ENCODE measurements around the gene PTGES. TPM values are rescaled to one million over a fixed set of nuclear protein-coding genes. Genes with fewer than 3 reads are reported as not detected.
"Not testable (repeated sequence)": the region's sequence is repeated elsewhere in the genome, so short reads cannot be mapped to it uniquely, and the experiment has no call there.

The PTGES gene
- 0.69 and 1.2 TPM in 2 replicates for total RNA-seq (2014; rRNA removed; shearing (Covaris generic))

- Histone ChIP-seq H3K4me3 (ENCODE audit: insufficient read depth, low read depth, low read length) (no peak within 1 kb of the TSS), H3K27me3 (ENCODE audit: control insufficient read depth, insufficient read depth, low read length) (no peaks in the 10 kb centered on the region), H3K36me3 (replicated peaks; ENCODE audit: control insufficient read depth, insufficient read depth, low read length) (no peaks in the 10 kb centered on the region)
- DNase-seq: peak; percentile 90
These were observed at the start of gene PTGES for GRCh38 chr9:129752900-129753729. PTGES (minus strand) TSS chr9:129753042; CDS start chr9:129753012, 30 bp downstream.

DNA sequence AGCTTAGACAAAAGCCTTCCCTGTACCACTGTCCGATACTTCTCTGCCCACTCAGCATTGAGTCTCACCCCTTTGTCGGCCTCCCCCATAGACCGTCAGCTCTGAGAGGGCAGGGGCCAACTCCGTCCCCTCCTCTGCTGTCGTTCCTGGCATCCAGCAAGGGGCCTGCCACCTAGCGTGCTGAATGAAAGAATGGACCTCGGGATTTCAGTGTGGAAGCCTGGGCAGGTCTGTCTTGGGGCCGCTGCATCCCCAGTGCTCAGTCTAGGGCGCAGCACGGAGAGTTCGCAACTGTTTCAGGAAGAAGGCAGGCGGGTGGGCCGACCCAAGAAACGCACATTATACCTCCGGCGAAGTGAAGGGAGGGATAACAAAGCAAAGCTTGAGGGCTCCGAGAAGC lies 48.7 kb upstream of the PTGES start:
- DNase-seq: no peak
- Histone ChIP-seq H3K4me3 (ENCODE audit: insufficient read depth, low read depth, low read length) (no peak overlapping the region), H3K36me3 (replicated peaks; ENCODE audit: control insufficient read depth, insufficient read depth, low read length) (peaks cover 3% of the 10 kb centered on the region; the same call in 1 of the 2 replicates), H3K27me3 (ENCODE audit: control insufficient read depth, insufficient read depth, low read length) (0 out of 2 replicates have a peak, but pooled peaks cover 2% of the 10 kb centered on the region)

DNA sequence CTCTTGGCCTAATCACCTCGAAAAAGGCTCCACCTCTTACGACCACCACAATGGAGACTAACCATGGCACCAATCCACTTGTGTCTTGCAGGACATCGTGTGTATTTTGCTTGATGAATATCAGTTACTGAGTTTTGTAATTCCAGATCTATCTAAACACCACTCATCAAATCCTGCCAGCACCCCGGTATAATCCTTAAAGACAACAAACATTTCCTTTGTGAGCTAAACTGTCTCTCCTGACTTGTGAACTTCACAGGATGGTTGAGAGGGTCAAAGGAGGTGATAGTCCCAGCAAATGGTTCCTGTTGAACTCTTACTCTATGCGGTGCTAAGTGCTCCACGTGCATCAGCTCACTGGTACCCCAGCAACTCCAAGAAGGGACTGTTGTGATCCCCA lies 46.1 kb upstream of the PTGES start:
- H3K4me3 ChIP-seq (ENCODE audit: insufficient read depth, low read depth, low read length): no peak overlapping the region
- no peak for DNase-seq
- no peaks in the 10 kb centered on the region for H3K36me3 ChIP-seq (replicated peaks; ENCODE audit: control insufficient read depth, insufficient read depth, low read length)
- H3K27me3 ChIP-seq (ENCODE audit: control insufficient read depth, insufficient read depth, low read length): 0 out of 2 replicates have a peak, but pooled peaks cover 2% of the 10 kb centered on the region

DNA sequence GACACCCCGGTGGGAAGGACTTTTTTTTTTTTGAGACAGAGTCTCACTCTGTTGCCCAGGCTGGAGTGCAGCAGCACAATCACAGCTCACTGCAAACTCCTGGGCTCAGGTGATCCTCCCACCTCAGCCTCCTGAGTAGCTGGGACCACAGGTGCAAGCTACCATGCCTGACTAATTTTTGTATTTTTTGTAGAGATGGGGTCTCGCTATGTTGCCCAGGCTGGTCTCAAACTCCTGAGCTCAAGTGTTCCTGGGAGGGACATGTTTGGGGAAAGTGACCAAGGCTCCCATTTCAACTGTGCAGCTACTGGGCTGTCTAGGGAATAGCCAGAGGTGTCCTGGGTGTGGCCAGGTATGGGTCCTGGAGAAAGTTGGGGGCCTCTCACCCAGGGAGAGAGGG lies 43.2 kb upstream of the PTGES start:
- not testable (repeated sequence) for H3K4me3 ChIP-seq (ENCODE audit: insufficient read depth, low read depth, low read length); H3K27me3 ChIP-seq (ENCODE audit: control insufficient read depth, insufficient read depth, low read length); DNase-seq; H3K36me3 ChIP-seq (replicated peaks; ENCODE audit: control insufficient read depth, insufficient read depth, low read length)

DNA sequence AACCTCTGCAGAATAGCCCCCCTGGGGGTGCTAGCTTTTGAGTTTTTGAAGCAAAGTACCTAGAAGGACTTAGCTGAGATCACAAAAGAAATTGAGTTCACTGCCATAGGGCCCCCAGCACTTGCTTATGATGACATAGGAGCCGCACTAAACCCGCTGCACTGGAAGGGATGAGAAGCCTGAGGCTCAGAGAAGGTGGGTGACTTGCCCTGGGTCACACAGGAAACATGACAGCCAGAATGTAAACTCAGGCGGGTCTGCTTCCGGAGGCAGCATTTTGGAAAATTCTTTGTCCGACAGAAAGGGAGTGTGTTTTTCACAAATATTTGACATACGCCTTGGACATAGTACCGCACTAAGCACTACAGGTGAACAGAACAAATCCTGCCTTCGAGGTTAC lies 41.7 kb upstream of the PTGES start:
- H3K36me3 ChIP-seq (replicated peaks; ENCODE audit: control insufficient read depth, insufficient read depth, low read length): no peaks in the 10 kb centered on the region
- no peaks in the 10 kb centered on the region for H3K27me3 ChIP-seq (ENCODE audit: control insufficient read depth, insufficient read depth, low read length)
- no peak for DNase-seq
- H3K4me3 ChIP-seq (ENCODE audit: insufficient read depth, low read depth, low read length): no peak overlapping the region

DNA sequence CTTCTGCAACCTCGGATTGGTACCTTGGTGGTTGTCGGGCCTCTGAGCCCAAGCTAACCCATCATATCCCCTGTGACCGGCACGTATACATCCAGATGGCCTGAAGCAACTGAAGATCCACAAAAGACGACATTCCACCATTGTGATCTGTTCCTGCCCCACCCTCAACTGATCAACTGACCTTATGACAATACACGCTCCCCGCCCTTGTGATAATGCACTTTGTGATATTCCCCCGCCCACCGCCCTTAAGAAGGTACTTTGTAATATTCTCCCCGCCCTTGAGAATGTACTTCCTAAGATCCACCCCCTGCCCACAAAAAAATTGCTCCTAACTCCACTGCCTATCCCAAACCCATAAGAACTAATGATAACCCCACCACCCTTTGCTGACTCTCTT lies 33.6 kb upstream of the PTGES start:
- no peak for DNase-seq
- H3K36me3 ChIP-seq (replicated peaks; ENCODE audit: control insufficient read depth, insufficient read depth, low read length): no peaks in the 10 kb centered on the region
- H3K4me3 ChIP-seq (ENCODE audit: insufficient read depth, low read depth, low read length): no peak overlapping the region
- no peaks in the 10 kb centered on the region; the same call in 1 of the 2 replicates for H3K27me3 ChIP-seq (ENCODE audit: control insufficient read depth, insufficient read depth, low read length)

GRCh38 chr9:129785866-129786265 lies 33.0 kb upstream of the PTGES start:
- no peak for DNase-seq

GRCh38 chr9:129784970-129785369 lies 32.1 kb upstream of the PTGES start:
- not testable (repeated sequence) for H3K36me3 ChIP-seq (replicated peaks; ENCODE audit: control insufficient read depth, insufficient read depth, low read length); H3K4me3 ChIP-seq (ENCODE audit: insufficient read depth, low read depth, low read length); DNase-seq; H3K27me3 ChIP-seq (ENCODE audit: control insufficient read depth, insufficient read depth, low read length)

More at GRCh38 chr9:129785866-129786265, 33.0 kb upstream of the PTGES start:
- H3K27me3 ChIP-seq (ENCODE audit: control insufficient read depth, insufficient read depth, low read length): no peaks in the 10 kb centered on the region; the same call in 1 of the 2 replicates
- no peaks in the 10 kb centered on the region for H3K36me3 ChIP-seq (replicated peaks; ENCODE audit: control insufficient read depth, insufficient read depth, low read length)
- no peak overlapping the region for H3K4me3 ChIP-seq (ENCODE audit: insufficient read depth, low read depth, low read length)

- no peaks in the 10 kb centered on the region; the same call in 1 of the 2 replicates for H3K27me3 ChIP-seq (ENCODE audit: control insufficient read depth, insufficient read depth, low read length)
- no peaks in the 10 kb centered on the region for H3K36me3 ChIP-seq (replicated peaks; ENCODE audit: control insufficient read depth, insufficient read depth, low read length)
- no peak overlapping the region for H3K4me3 ChIP-seq (ENCODE audit: insufficient read depth, low read depth, low read length)
- DNase-seq: peak; percentile 90
These were observed 30.9 kb upstream of the PTGES start for GRCh38 chr9:129783516-129784361.

- no peak for DNase-seq
- no peak overlapping the region for H3K4me3 ChIP-seq (ENCODE audit: insufficient read depth, low read depth, low read length)
- H3K36me3 ChIP-seq (replicated peaks; ENCODE audit: control insufficient read depth, insufficient read depth, low read length): no peaks in the 10 kb centered on the region
- no peaks in the 10 kb centered on the region; the same call in 1 of the 2 replicates for H3K27me3 ChIP-seq (ENCODE audit: control insufficient read depth, insufficient read depth, low read length)
These were observed 29.1 kb upstream of the PTGES start for GRCh38 chr9:129781981-129782380.

- no peaks in the 10 kb centered on the region; the same call in 1 of the 2 replicates for H3K27me3 ChIP-seq (ENCODE audit: control insufficient read depth, insufficient read depth, low read length)
- no peak overlapping the region for H3K4me3 ChIP-seq (ENCODE audit: insufficient read depth, low read depth, low read length)
- no peaks in the 10 kb centered on the region for H3K36me3 ChIP-seq (replicated peaks; ENCODE audit: control insufficient read depth, insufficient read depth, low read length)
- no peak for DNase-seq
These were observed 28.3 kb upstream of the PTGES start for GRCh38 chr9:129781131-129781530.

DNA sequence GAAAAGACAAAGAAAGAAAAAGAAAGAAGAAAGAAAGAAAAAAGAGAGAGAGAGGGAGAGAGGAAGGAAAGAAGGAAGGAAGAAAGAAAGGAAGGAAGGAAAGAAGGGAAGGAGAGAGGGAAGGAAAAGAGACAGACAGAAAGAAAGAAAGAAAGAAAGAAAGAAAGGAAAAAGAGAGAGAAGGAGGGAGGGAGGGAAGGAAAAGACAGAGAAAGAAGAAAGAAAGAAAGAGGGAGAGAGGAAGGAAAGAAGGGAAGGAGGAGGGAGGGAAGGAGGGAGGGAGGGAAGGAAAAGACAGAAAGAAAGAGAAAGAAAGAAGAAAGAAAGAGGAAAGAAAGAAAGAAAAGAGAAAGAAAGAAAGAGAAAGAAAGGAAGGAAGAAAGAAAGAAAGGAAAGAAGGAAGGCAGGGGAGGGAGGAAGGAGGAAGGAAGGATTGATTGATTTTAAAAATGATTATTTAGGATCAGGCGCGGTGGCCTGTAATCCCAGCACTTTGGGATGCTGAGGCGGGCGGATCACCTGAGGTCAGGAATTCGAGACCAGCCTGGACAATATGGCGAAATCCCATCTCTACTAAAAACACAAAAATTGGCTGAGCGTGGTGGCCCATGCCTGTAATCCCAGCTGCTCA lies 26.8 kb upstream of the PTGES start:
- no peak overlapping the region for H3K4me3 ChIP-seq (ENCODE audit: insufficient read depth, low read depth, low read length)

DNA sequence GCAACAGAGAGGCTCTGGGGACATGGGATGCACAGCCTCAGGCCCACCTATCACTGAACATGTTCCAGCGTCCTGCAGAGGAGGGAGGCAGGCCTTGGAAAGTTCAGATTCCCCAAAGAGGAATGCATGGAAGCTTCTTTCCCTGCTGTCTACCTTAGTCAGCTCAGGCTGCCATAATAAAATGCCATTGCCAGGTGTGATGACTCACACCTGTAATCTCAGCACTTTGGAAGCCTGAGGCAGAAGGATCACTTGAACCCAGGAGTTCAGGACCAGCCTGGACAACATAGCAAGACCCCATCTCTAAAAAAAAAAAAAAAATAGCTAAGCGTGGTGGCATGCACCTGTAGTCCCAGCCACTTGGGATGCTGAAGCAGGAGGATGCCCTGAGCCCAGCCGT lies 25.6 kb upstream of the PTGES start:
- no peak for DNase-seq
- H3K27me3 ChIP-seq (ENCODE audit: control insufficient read depth, insufficient read depth, low read length): no peaks in the 10 kb centered on the region
- H3K36me3 ChIP-seq (replicated peaks; ENCODE audit: control insufficient read depth, insufficient read depth, low read length): no peaks in the 10 kb centered on the region

More for the DNA sequence above, 26.8 kb upstream of the PTGES start:
- Histone ChIP-seq H3K27me3 (ENCODE audit: control insufficient read depth, insufficient read depth, low read length) (no peaks in the 10 kb centered on the region), H3K36me3 (replicated peaks; ENCODE audit: control insufficient read depth, insufficient read depth, low read length) (no peaks in the 10 kb centered on the region)
- DNase-seq: no peak

DNA sequence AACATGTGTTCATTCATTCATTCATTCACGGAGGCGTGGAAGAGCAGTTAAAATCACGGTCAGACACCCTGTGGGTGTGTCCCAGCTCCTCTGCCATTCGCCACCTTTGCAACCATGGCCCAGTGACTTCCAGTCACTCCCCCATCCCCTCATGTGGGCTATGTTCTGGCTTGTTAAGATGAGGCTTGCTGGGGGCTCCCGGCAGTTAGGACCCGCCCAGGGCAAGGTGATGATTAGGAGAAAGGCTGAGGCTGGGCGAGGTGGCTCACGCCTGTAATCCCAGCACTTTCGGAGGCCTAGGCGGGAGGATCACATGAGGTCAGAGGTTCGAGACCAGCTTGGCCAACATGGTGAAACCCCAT lies 24.9 kb upstream of the PTGES start:
- no peaks in the 10 kb centered on the region for H3K36me3 ChIP-seq (replicated peaks; ENCODE audit: control insufficient read depth, insufficient read depth, low read length)
- H3K4me3 ChIP-seq (ENCODE audit: insufficient read depth, low read depth, low read length): no peak overlapping the region
- DNase-seq: no peak
- no peaks in the 10 kb centered on the region for H3K27me3 ChIP-seq (ENCODE audit: control insufficient read depth, insufficient read depth, low read length)

More for the DNA sequence above, 25.6 kb upstream of the PTGES start:
- no peak overlapping the region for H3K4me3 ChIP-seq (ENCODE audit: insufficient read depth, low read depth, low read length)
